SK-N-SH treated with all-trans-retinoic acid at 6 μM for 48 hours (cell line): ENCODE results near the gene MTNR1B.

Experiments used
- ATAC-seq: fragments of 200-7000 bp; cut with Tn5 transposase; 3 replicates; pipeline ENCODE4 v1.9.1; 2020; ENCODE audit warnings: mild to moderate bottlenecking, moderate library complexity
- BACH2 ChIP-seq: fragments of 250-450 bp; sonication (Bioruptor Pico); IDR thresholded peaks from 2 replicates; pipeline ENCODE4 v1.9.0; 2021; ENCODE audit warnings: mild to moderate bottlenecking, borderline replicate concordance
- CSDC2 ChIP-seq: fragments of 250-450 bp; sonication (Bioruptor Pico); IDR thresholded peaks from 2 replicates; pipeline ENCODE4 v1.5.0; 2020; ENCODE audit warnings: mild to moderate bottlenecking, moderate library complexity
- CSRNP3 ChIP-seq: fragments of 250-450 bp; sonication (Bioruptor Pico); IDR thresholded peaks from 2 replicates; pipeline ENCODE4 v1.5.1; 2021; ENCODE audit warnings: mild to moderate bottlenecking, moderate library complexity
- ESRRG ChIP-seq: fragments of 250-450 bp; sonication (Bioruptor Pico); IDR thresholded peaks from 2 replicates; pipeline ENCODE4 v1.6.1; 2021; ENCODE audit warnings: mild to moderate bottlenecking
- GLIS3 ChIP-seq: fragments of 250-450 bp; sonication (Bioruptor Pico); IDR thresholded peaks from 2 replicates; pipeline ENCODE4 v1.5.0; 2020; ENCODE audit warnings: mild to moderate bottlenecking, moderate library complexity
- ISL1 ChIP-seq: fragments of 250-450 bp; sonication (Bioruptor Pico); IDR thresholded peaks from 2 replicates; pipeline ENCODE4 v2.1.2; 2022; ENCODE audit warnings: mild to moderate bottlenecking, moderate library complexity
- OSR1 ChIP-seq: fragments of 250-450 bp; sonication (Bioruptor Pico); IDR thresholded peaks from 2 replicates; pipeline ENCODE4 v1.8.0; 2022; ENCODE audit warnings: moderate library complexity, mild to moderate bottlenecking, inconsistent platforms
- PATZ1 ChIP-seq: fragments of 250-450 bp; sonication (Bioruptor Pico); IDR thresholded peaks from 2 replicates; pipeline ENCODE4 v1.8.0; 2020; ENCODE audit warnings: mild to moderate bottlenecking, moderate library complexity, borderline replicate concordance
- POU6F1 ChIP-seq: fragments of 250-450 bp; sonication (Bioruptor Pico); IDR thresholded peaks from 2 replicates; pipeline ENCODE4 v1.8.0; 2021; ENCODE audit warnings: low read depth, mild to moderate bottlenecking, moderate library complexity, borderline replicate concordance
- PPARA ChIP-seq: fragments of 250-450 bp; sonication (Bioruptor Pico); IDR thresholded peaks from 2 replicates; pipeline ENCODE4 v1.5.0; 2020; ENCODE audit warnings: mild to moderate bottlenecking, borderline replicate concordance
- RARB ChIP-seq: fragments of 250-450 bp; sonication (Bioruptor Pico); IDR thresholded peaks from 2 replicates; pipeline ENCODE4 v1.8.0; 2021; ENCODE audit warnings: mild to moderate bottlenecking, moderate library complexity
- TCF4 ChIP-seq: fragments of 250-450 bp; sonication (Bioruptor Pico); IDR thresholded peaks from 2 replicates; pipeline ENCODE4 v1.8.0; 2021; ENCODE audit warnings: mild to moderate bottlenecking, moderate library complexity, borderline replicate concordance
- TOX ChIP-seq: fragments of 250-450 bp; sonication (Bioruptor Pico); IDR thresholded peaks from 2 replicates; pipeline ENCODE4 v1.8.0; 2021; ENCODE audit warnings: mild to moderate bottlenecking, moderate library complexity, borderline replicate concordance
- TSHZ2 ChIP-seq: fragments of 250-450 bp; sonication (Bioruptor Pico); IDR thresholded peaks from 2 replicates; pipeline ENCODE4 v1.5.0; 2020; ENCODE audit warnings: mild to moderate bottlenecking, moderate library complexity
- ZNF565 ChIP-seq: fragments of 450-650 bp; formaldehyde crosslinking; conservative IDR thresholded peaks from 2 replicates; pipeline ENCODE4 v1.5.0; 2020; ENCODE audit warnings: low read depth, mild to moderate bottlenecking, moderate library complexity
- ZNF70 ChIP-seq: fragments of 450-650 bp; formaldehyde crosslinking; IDR thresholded peaks from 2 replicates; pipeline ENCODE4 v1.5.0; 2020; ENCODE audit warnings: mild to moderate bottlenecking, moderate library complexity
- ZNF8 ChIP-seq: fragments of 450-650 bp; formaldehyde crosslinking; IDR thresholded peaks from 2 replicates; pipeline ENCODE4 v1.5.0; 2020; ENCODE audit warnings: mild to moderate bottlenecking, moderate library complexity

Gene MTNR1B

GRCh38 chr11:92978271-92979111 lies 9.0 kb downstream of the MTNR1B start:
- TF ChIP-seq PATZ1 (no peak), ZNF70 (CRISPR knock-in tag) (no peak), OSR1 (CRISPR knock-in tag) (no peak), GLIS3 (CRISPR knock-in tag) (no peak), BACH2 (CRISPR knock-in tag) (no peak), ZNF565 (CRISPR knock-in tag) (no peak), PPARA (CRISPR knock-in tag) (no peak), ESRRG (CRISPR knock-in tag) (no peak), RARB (CRISPR knock-in tag) (no peak), POU6F1 (CRISPR knock-in tag) (no peak), TOX (no peak), TCF4 (CRISPR knock-in tag) (peak; percentile 64; the same call in 1 of the 2 replicates), CSDC2 (CRISPR knock-in tag) (no peak), CSRNP3 (no peak), TSHZ2 (peak; percentile 81)
- ATAC-seq, result peak; percentile 86

GRCh38 chr11:92979176-92979575 lies 9.7 kb downstream of the MTNR1B start:
- TF ChIP-seq PATZ1 (no peak), CSRNP3 (no peak), ZNF8 (CRISPR knock-in tag) (no peak), TCF4 (CRISPR knock-in tag) (no peak), TSHZ2 (no peak), TOX (no peak), BACH2 (CRISPR knock-in tag) (no peak), ISL1 (CRISPR knock-in tag) (no peak), RARB (CRISPR knock-in tag) (no peak)
- peak; percentile 77 for ATAC-seq
